Measurements from ENCODE around the gene RTP5.

The RTP5 gene

DNA sequence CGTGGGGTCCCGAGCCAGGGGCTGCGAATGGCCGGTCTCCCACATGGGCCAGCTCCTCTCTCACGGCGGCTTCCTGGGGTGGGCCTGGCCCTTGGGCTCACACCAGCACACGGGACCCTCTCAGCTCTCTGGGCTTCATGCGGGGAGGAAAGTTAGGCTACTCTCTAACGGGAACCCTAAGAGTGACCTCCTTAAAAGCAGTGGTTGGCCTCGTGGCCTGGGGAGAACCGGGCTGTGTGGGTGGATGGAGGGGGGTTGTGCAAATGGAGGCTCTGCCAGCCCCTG is 25.8 kb downstream of the RTP5 start:
- Histone ChIP-seq H4K20me1 (ENCODE audit: control insufficient read depth, insufficient read depth, low read depth, low read length) (no peaks in the 10 kb centered on the region), H3K27ac (ENCODE audit: low read depth, low read length) (no peak overlapping the region), H3K27me3 (ENCODE audit: control insufficient read depth, low read length) (no peaks in the 10 kb centered on the region), H3K4me1 (ENCODE audit: control insufficient read depth, low read length) (no peaks in the 10 kb centered on the region), H3K9me3 (ENCODE audit: control insufficient read depth, insufficient read depth, low read length) (no peaks in the 10 kb centered on the region), H3F3A (ENCODE audit: control insufficient read depth, insufficient read depth) (no peaks in the 10 kb centered on the region), H3K36me3 (ENCODE audit: control insufficient read depth, low read length) (no peaks in the 10 kb centered on the region), H3K4me2 (ENCODE audit: low read length) (no peak overlapping the region), H3K4me3 (ENCODE audit: low read length) (no peak overlapping the region), H3K79me2 (ENCODE audit: control insufficient read depth, low read length) (no peaks in the 10 kb centered on the region), H3K9me2 (replicated peaks; ENCODE audit: control insufficient read depth, low read length) (no peaks in the 10 kb centered on the region)
- no peak for TF ChIP-seq EZH2phosphoT487 (IDR thresholded peaks at IDR 0.05; ENCODE audit: borderline replicate concordance, low read length)
- TF ChIP-seq, protein P1, sequence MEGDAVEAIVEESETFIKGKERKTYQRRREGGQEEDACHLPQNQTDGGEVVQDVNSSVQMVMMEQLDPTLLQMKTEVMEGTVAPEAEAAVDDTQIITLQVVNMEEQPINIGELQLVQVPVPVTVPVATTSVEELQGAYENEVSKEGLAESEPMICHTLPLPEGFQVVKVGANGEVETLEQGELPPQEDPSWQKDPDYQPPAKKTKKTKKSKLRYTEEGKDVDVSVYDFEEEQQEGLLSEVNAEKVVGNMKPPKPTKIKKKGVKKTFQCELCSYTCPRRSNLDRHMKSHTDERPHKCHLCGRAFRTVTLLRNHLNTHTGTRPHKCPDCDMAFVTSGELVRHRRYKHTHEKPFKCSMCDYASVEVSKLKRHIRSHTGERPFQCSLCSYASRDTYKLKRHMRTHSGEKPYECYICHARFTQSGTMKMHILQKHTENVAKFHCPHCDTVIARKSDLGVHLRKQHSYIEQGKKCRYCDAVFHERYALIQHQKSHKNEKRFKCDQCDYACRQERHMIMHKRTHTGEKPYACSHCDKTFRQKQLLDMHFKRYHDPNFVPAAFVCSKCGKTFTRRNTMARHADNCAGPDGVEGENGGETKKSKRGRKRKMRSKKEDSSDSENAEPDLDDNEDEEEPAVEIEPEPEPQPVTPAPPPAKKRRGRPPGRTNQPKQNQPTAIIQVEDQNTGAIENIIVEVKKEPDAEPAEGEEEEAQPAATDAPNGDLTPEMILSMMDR (IDR thresholded peaks at IDR 0.05; ENCODE audit: low read depth, low read length, poor library complexity, severe bottlenecking) = no peak

DNA sequence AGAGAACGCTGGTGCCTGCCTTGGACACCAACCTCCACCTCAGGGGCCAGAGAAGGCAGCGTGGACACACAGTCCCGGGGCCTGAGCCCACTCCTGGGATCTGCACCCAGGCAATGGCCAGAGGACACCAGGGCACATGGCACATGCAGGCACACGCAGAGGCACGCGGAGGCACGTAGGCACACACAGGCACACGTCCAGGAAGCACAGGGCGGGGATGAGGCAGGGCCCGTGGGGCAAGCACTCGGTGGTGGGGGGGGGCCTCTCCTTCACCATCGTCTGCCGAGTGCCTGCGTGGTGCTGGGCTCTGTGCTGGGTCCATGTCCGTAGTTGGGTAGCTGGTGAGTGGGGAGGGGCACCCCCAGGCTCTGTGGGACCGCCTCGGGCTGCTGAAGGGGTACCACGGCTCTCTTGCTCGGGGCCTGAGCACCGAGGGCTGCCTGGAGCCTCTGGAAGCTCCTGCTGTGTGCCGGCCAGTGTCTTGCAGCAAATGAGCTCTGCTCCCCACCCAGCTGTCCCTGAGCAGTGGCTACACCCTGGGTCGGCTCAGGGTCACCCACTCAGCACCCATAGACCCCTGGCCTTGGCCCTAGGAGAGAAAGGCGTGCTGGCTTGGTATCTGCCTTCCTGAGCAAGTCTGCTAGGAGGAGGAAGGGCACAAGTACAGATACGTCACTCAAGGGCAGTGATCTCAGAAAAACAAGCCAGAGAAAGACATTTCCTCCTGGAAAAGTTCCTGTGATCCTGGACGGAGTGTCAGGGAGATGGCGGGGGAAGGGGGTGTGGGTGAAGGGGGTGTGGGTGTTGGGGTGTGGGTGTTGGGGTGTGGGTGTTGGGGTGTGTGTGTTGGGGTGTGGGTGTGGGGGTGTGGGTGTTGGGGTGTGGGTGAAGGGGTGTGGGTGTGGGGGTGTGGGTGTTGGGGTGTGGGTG is 26.4 kb downstream of the RTP5 start:
- Histone ChIP-seq H3K27me3 (ENCODE audit: control insufficient read depth, low read length) (no peaks in the 10 kb centered on the region), H3K9me3 (ENCODE audit: control insufficient read depth, insufficient read depth, low read length) (no peaks in the 10 kb centered on the region), H4K20me1 (ENCODE audit: control insufficient read depth, insufficient read depth, low read depth, low read length) (no peaks in the 10 kb centered on the region), H3F3A (ENCODE audit: control insufficient read depth, insufficient read depth) (no peaks in the 10 kb centered on the region), H3K9me2 (replicated peaks; ENCODE audit: control insufficient read depth, low read length) (no peaks in the 10 kb centered on the region), H3K36me3 (ENCODE audit: control insufficient read depth, low read length) (no peaks in the 10 kb centered on the region), H3K27ac (ENCODE audit: low read depth, low read length) (no peak overlapping the region), H3K4me2 (ENCODE audit: low read length) (no peak overlapping the region), H3K79me2 (ENCODE audit: control insufficient read depth, low read length) (no peaks in the 10 kb centered on the region), H3K4me3 (ENCODE audit: low read length) (no peak overlapping the region), H3K4me1 (ENCODE audit: control insufficient read depth, low read length) (no peaks in the 10 kb centered on the region)
- no peak for TF ChIP-seq EZH2phosphoT487 (IDR thresholded peaks at IDR 0.05; ENCODE audit: borderline replicate concordance, low read length)
- TF ChIP-seq, protein P1 (IDR thresholded peaks at IDR 0.05; ENCODE audit: low read depth, low read length, poor library complexity, severe bottlenecking) = no peak

DNA sequence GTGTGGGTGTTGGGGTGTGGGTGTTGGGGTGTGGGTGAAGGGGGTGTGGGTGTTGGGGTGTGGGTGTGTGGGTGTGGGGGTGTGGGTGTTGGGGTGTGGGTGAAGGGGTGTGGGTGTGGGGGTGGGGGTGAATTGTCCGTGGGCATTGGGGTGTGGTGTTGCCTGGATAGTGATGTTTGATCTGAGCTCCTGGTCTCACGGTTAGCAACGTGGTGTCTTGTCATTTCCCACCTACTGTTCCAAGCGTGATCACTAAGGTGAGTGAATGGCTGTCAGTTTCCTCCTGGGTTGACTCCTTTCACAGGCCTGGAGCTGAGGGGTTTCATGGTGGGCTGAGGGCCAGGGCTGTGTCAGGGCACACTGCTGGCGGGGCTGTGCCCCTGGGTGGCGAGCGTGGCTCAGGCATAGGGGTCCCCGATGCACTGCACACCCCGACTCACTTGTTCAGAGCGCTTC is 27.2 kb downstream of the RTP5 start:
- H3K4me2 ChIP-seq (ENCODE audit: low read length) = no peak overlapping the region
- no peaks in the 10 kb centered on the region for H3K79me2 ChIP-seq (ENCODE audit: control insufficient read depth, low read length)
- no peaks in the 10 kb centered on the region for H3K36me3 ChIP-seq (ENCODE audit: control insufficient read depth, low read length)
- H3K4me1 ChIP-seq (ENCODE audit: control insufficient read depth, low read length) = no peaks in the 10 kb centered on the region
- no peak overlapping the region for H3K27ac ChIP-seq (ENCODE audit: low read depth, low read length)
- no peaks in the 10 kb centered on the region for H3F3A ChIP-seq (ENCODE audit: control insufficient read depth, insufficient read depth)
- no peaks in the 10 kb centered on the region for H4K20me1 ChIP-seq (ENCODE audit: control insufficient read depth, insufficient read depth, low read depth, low read length)
- H3K4me3 ChIP-seq (ENCODE audit: low read length) = no peak overlapping the region
- H3K9me3 ChIP-seq (ENCODE audit: control insufficient read depth, insufficient read depth, low read length) = no peaks in the 10 kb centered on the region
- TF ChIP-seq, protein P1 (IDR thresholded peaks at IDR 0.05; ENCODE audit: low read depth, low read length, poor library complexity, severe bottlenecking) = no peak
- no peak for TF ChIP-seq EZH2phosphoT487 (IDR thresholded peaks at IDR 0.05; ENCODE audit: borderline replicate concordance, low read length)
- no peaks in the 10 kb centered on the region for H3K9me2 ChIP-seq (replicated peaks; ENCODE audit: control insufficient read depth, low read length)
- no peaks in the 10 kb centered on the region for H3K27me3 ChIP-seq (ENCODE audit: control insufficient read depth, low read length)
